ENCODE data around the gene SPEG. TPM values are rescaled to one million over a fixed set of nuclear protein-coding genes. Genes with fewer than 3 reads are reported as not detected.

The SPEG gene
- total and polyA plus RNA-seq, 10 donors = 0.74 to 8.2 (median 3.7) TPM

- Histone ChIP-seq H3K27ac (no peak overlapping the region), H3K4me3 (no peak overlapping the region), H3K36me3 (no peaks in the 10 kb centered on the region), H3K4me1 (peaks cover 0 to 14% (median 6%) of the 10 kb centered on the region in 6 donors), H3K9me3 (peaks cover 0 to 13% (median 3%) of the 10 kb centered on the region in 8 donors), H3K27me3 (replicated peaks in 1 of 7) (peaks cover 9 to 76% (median 27%) of the 10 kb centered on the region in 7 donors)
- TF ChIP-seq POLR2AphosphoS5 (IDR thresholded peaks at IDR 0.05) = no peak
- TF ChIP-seq, protein P1, sequence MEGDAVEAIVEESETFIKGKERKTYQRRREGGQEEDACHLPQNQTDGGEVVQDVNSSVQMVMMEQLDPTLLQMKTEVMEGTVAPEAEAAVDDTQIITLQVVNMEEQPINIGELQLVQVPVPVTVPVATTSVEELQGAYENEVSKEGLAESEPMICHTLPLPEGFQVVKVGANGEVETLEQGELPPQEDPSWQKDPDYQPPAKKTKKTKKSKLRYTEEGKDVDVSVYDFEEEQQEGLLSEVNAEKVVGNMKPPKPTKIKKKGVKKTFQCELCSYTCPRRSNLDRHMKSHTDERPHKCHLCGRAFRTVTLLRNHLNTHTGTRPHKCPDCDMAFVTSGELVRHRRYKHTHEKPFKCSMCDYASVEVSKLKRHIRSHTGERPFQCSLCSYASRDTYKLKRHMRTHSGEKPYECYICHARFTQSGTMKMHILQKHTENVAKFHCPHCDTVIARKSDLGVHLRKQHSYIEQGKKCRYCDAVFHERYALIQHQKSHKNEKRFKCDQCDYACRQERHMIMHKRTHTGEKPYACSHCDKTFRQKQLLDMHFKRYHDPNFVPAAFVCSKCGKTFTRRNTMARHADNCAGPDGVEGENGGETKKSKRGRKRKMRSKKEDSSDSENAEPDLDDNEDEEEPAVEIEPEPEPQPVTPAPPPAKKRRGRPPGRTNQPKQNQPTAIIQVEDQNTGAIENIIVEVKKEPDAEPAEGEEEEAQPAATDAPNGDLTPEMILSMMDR (IDR thresholded peaks at IDR 0.05 in 8 of 11, conservative IDR thresholded peaks at IDR 0.05 in 3 of 11) = no peak
- TF ChIP-seq POLR2A (IDR thresholded peaks at IDR 0.05) = no peak
- intact Hi-C loops (cut with DNase I; ENCODE audit: low total_unique reads) = no loop called here
- 75 to 84% (median 78%) methylated on average over 9 of the region's 9 CpGs for WGBS, 5 donors
- DNase-seq = no peak
These were observed 17.3 kb upstream of the SPEG start for GRCh38 chr2:219417374-219417773.

DNA sequence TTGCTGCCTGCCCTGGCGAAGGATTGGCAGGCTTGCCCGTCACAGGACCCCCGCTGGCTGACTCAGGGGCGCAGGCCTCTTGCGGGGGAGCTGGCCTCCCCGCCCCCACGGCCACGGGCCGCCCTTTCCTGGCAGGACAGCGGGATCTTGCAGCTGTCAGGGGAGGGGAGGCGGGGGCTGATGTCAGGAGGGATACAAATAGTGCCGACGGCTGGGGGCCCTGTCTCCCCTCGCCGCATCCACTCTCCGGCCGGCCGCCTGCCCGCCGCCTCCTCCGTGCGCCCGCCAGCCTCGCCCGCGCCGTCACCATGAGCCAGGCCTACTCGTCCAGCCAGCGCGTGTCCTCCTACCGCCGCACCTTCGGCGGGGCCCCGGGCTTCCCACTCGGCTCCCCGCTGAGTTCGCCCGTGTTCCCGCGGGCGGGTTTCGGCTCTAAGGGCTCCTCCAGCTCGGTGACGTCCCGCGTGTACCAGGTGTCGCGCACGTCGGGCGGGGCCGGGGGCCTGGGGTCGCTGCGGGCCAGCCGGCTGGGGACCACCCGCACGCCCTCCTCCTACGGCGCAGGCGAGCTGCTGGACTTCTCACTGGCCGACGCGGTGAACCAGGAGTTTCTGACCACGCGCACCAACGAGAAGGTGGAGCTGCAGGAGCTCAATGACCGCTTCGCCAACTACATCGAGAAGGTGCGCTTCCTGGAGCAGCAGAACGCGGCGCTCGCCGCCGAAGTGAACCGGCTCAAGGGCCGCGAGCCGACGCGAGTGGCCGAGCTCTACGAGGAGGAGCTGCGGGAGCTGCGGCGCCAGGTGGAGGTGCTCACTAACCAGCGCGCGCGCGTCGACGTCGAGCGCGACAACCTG, 16.3 kb upstream of the SPEG start, which contains the start of gene DES:
Gene DES (plus strand): TSS at position 223 of the 857 bp plus-strand sequence. CDS start 86 bp downstream, at position 309.
- Histone ChIP-seq H3K4me3 (peak within 1 kb of the TSS in 2 of 8 donors; percentile 1 to 41), H3K4me1 (peaks cover 0 to 14% (median 6%) of the 10 kb centered on the region in 6 donors), H3K27ac (no peak within 1 kb of the TSS), H3K9me3 (peaks cover 0 to 3% (median 0%) of the 10 kb centered on the region in 8 donors), H3K36me3 (no peaks in the 10 kb centered on the region), H3K27me3 (replicated peaks in 1 of 7) (peaks cover 9 to 68% (median 27%) of the 10 kb centered on the region in 7 donors)
- no peak for DNase-seq
- intact Hi-C loops (cut with DNase I; ENCODE audit: low total_unique reads) = no loop called here
- TF ChIP-seq POLR2AphosphoS5 (IDR thresholded peaks at IDR 0.05) = no peak
- TF ChIP-seq, protein P1 (IDR thresholded peaks at IDR 0.05 in 8 of 11, conservative IDR thresholded peaks at IDR 0.05 in 3 of 11) = no peak
- TF ChIP-seq POLR2A (IDR thresholded peaks at IDR 0.05) = no peak
- 12 to 26% (median 13%) methylated on average over 25 to 98 of the region's 98 CpGs for WGBS, 5 donors

- Histone ChIP-seq H3K27me3 (replicated peaks in 1 of 7) (peaks cover 9 to 63% (median 27%) of the 10 kb centered on the region in 7 donors), H3K9me3 (no peaks in the 10 kb centered on the region), H3K27ac (no peak overlapping the region), H3K36me3 (no peaks in the 10 kb centered on the region), H3K4me1 (peaks cover 0 to 14% (median 6%) of the 10 kb centered on the region in 6 donors), H3K4me3 (peak overlapping the region in 1 of 8 donors; percentile 41)
- no peak for DNase-seq
- intact Hi-C loops (cut with DNase I; ENCODE audit: low total_unique reads) = no loop called here
- WGBS, 5 donors = 44 to 83% (median 55%) methylated on average over 4 to 12 of the region's 12 CpGs
- TF ChIP-seq, protein P1 (IDR thresholded peaks at IDR 0.05 in 8 of 11, conservative IDR thresholded peaks at IDR 0.05 in 3 of 11) = no peak
- TF ChIP-seq POLR2A (IDR thresholded peaks at IDR 0.05) (no peak), POLR2AphosphoS5 (IDR thresholded peaks at IDR 0.05) (no peak)
These were observed 15.7 kb upstream of the SPEG start for GRCh38 chr2:219419012-219419324.
